SK-N-SH treated with all-trans-retinoic acid at 6 μM for 48 hours (cell line): ENCODE results near the gene RAB8B.

ENCODE experiments used
- ATAC-seq: fragments of 200-7000 bp; cut with Tn5 transposase; 3 replicates; pipeline ENCODE4 v1.9.1; 2020; ENCODE audit warnings: mild to moderate bottlenecking, moderate library complexity
- ARNTL ChIP-seq: fragments of 450-650 bp; formaldehyde crosslinking; IDR thresholded peaks from 2 replicates; pipeline ENCODE4 v1.5.0; 2020; ENCODE audit warnings: low read depth, mild to moderate bottlenecking, moderate library complexity, borderline replicate concordance
- BACH2 ChIP-seq: fragments of 250-450 bp; sonication (Bioruptor Pico); IDR thresholded peaks from 2 replicates; pipeline ENCODE4 v1.9.0; 2021; ENCODE audit warnings: mild to moderate bottlenecking, borderline replicate concordance
- CREB5 ChIP-seq: fragments of 250-450 bp; sonication (Bioruptor Pico); IDR thresholded peaks from 2 replicates; pipeline ENCODE4 v1.5.1; 2020; ENCODE audit warnings: low read depth, mild to moderate bottlenecking, moderate library complexity
- CSDC2 ChIP-seq: fragments of 250-450 bp; sonication (Bioruptor Pico); IDR thresholded peaks from 2 replicates; pipeline ENCODE4 v1.5.0; 2020; ENCODE audit warnings: mild to moderate bottlenecking, moderate library complexity
- CSRNP3 ChIP-seq: fragments of 250-450 bp; sonication (Bioruptor Pico); IDR thresholded peaks from 2 replicates; pipeline ENCODE4 v1.5.1; 2021; ENCODE audit warnings: mild to moderate bottlenecking, moderate library complexity
- ESRRG ChIP-seq: fragments of 250-450 bp; sonication (Bioruptor Pico); IDR thresholded peaks from 2 replicates; pipeline ENCODE4 v1.6.1; 2021; ENCODE audit warnings: mild to moderate bottlenecking
- GLIS3 ChIP-seq: fragments of 250-450 bp; sonication (Bioruptor Pico); IDR thresholded peaks from 2 replicates; pipeline ENCODE4 v1.5.0; 2020; ENCODE audit warnings: mild to moderate bottlenecking, moderate library complexity
- ISL1 ChIP-seq: fragments of 250-450 bp; sonication (Bioruptor Pico); IDR thresholded peaks from 2 replicates; pipeline ENCODE4 v2.1.2; 2022; ENCODE audit warnings: mild to moderate bottlenecking, moderate library complexity
- OSR1 ChIP-seq: fragments of 250-450 bp; sonication (Bioruptor Pico); IDR thresholded peaks from 2 replicates; pipeline ENCODE4 v1.8.0; 2022; ENCODE audit warnings: moderate library complexity, mild to moderate bottlenecking, inconsistent platforms
- PATZ1 ChIP-seq: fragments of 250-450 bp; sonication (Bioruptor Pico); IDR thresholded peaks from 2 replicates; pipeline ENCODE4 v1.8.0; 2020; ENCODE audit warnings: mild to moderate bottlenecking, moderate library complexity, borderline replicate concordance
- POU6F1 ChIP-seq: fragments of 250-450 bp; sonication (Bioruptor Pico); IDR thresholded peaks from 2 replicates; pipeline ENCODE4 v1.8.0; 2021; ENCODE audit warnings: low read depth, mild to moderate bottlenecking, moderate library complexity, borderline replicate concordance
- PPARA ChIP-seq: fragments of 250-450 bp; sonication (Bioruptor Pico); IDR thresholded peaks from 2 replicates; pipeline ENCODE4 v1.5.0; 2020; ENCODE audit warnings: mild to moderate bottlenecking, borderline replicate concordance
- RARB ChIP-seq: fragments of 250-450 bp; sonication (Bioruptor Pico); IDR thresholded peaks from 2 replicates; pipeline ENCODE4 v1.8.0; 2021; ENCODE audit warnings: mild to moderate bottlenecking, moderate library complexity
- SNAI2 ChIP-seq: fragments of 250-450 bp; sonication (Bioruptor Pico); IDR thresholded peaks from 2 replicates; pipeline ENCODE4 v1.5.0; 2020; ENCODE audit warnings: mild to moderate bottlenecking, moderate library complexity
- TOX ChIP-seq: fragments of 250-450 bp; sonication (Bioruptor Pico); IDR thresholded peaks from 2 replicates; pipeline ENCODE4 v1.8.0; 2021; ENCODE audit warnings: mild to moderate bottlenecking, moderate library complexity, borderline replicate concordance
- TSHZ2 ChIP-seq: fragments of 250-450 bp; sonication (Bioruptor Pico); IDR thresholded peaks from 2 replicates; pipeline ENCODE4 v1.5.0; 2020; ENCODE audit warnings: mild to moderate bottlenecking, moderate library complexity
- ZC3H10 ChIP-seq: fragments of 250-450 bp; sonication (Bioruptor Pico); IDR thresholded peaks from 2 replicates; pipeline ENCODE4 v1.5.1; 2021; ENCODE audit warnings: mild to moderate bottlenecking, moderate library complexity
- ZFP3 ChIP-seq: fragments of 250-450 bp; sonication (Bioruptor Pico); IDR thresholded peaks from 2 replicates; pipeline ENCODE4 v1.5.0; 2020; ENCODE audit warnings: mild to moderate bottlenecking, moderate library complexity
- ZFP30 ChIP-seq: fragments of 450-650 bp; formaldehyde crosslinking; IDR thresholded peaks from 2 replicates; pipeline ENCODE4 v1.5.0; 2022; ENCODE audit warnings: mild to moderate bottlenecking, moderate library complexity
- ZNF565 ChIP-seq: fragments of 450-650 bp; formaldehyde crosslinking; conservative IDR thresholded peaks from 2 replicates; pipeline ENCODE4 v1.5.0; 2020; ENCODE audit warnings: low read depth, mild to moderate bottlenecking, moderate library complexity
- ZNF70 ChIP-seq: fragments of 450-650 bp; formaldehyde crosslinking; IDR thresholded peaks from 2 replicates; pipeline ENCODE4 v1.5.0; 2020; ENCODE audit warnings: mild to moderate bottlenecking, moderate library complexity
- ZNF8 ChIP-seq: fragments of 450-650 bp; formaldehyde crosslinking; IDR thresholded peaks from 2 replicates; pipeline ENCODE4 v1.5.0; 2020; ENCODE audit warnings: mild to moderate bottlenecking, moderate library complexity

The RAB8B gene

DNA sequence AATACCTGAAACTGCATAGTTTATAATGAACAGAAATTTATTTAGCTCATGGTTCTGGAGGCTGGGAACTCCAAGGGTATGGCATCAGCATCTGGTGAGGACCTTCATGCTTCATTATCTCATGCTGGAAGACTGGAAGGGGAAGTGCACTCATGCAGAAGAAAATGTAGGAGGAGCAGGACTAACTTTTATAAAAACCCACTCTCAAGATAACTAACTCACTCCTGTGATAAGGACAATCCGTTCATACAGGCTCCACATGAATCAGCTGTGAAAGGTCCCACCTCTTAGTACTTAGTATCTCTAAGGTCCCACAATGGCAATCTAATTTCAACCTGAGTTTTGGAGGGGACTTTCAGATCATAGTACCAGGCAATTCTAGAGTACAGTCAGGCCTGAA, 54.4 kb downstream of the RAB8B start:
- TF ChIP-seq ISL1 (no peak), POU6F1 (CRISPR knock-in tag) (no peak), TOX (CRISPR knock-in tag) (no peak), ESRRG (no peak), CREB5 (CRISPR knock-in tag) (no peak), ZNF8 (CRISPR knock-in tag) (no peak), ZFP30 (no peak), BACH2 (CRISPR knock-in tag) (no peak), TSHZ2 (CRISPR knock-in tag) (no peak), RARB (no peak)
- TF ChIP-seq, all 23 proteins: peak for 0
- no peak for ATAC-seq

DNA sequence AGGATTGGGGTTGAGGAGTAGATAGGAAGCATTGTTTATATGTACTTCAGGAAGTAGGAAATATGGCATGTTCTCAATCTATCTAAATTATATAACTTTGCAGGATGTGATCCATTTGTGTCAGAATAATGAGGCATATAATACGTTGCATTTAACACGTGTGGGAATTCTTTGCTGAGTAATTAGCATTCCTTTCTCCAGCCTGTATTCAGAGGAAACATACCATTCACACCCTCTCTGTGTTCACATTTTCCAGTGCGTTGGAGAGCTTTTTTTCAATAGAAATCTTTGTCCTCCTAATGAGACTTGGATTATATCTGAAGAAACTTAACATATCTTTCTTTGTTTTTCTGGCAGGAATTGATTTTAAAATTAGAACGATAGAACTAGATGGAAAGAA, 55.0 kb downstream of the RAB8B start:
- no peak for ATAC-seq
- TF ChIP-seq TOX (CRISPR knock-in tag) (no peak), ZNF8 (CRISPR knock-in tag) (no peak), ISL1 (no peak), SNAI2 (CRISPR knock-in tag) (no peak), ZNF565 (no peak), ESRRG (no peak), PATZ1 (no peak), ZFP3 (CRISPR knock-in tag) (no peak), ZC3H10 (CRISPR knock-in tag) (no peak), GLIS3 (CRISPR knock-in tag) (no peak), CSDC2 (CRISPR knock-in tag) (no peak), OSR1 (no peak), CSRNP3 (no peak), PPARA (CRISPR knock-in tag) (no peak), ZNF70 (no peak), POU6F1 (CRISPR knock-in tag) (no peak), CREB5 (CRISPR knock-in tag) (no peak), ZFP30 (no peak), ARNTL (CRISPR knock-in tag) (no peak)
